ENCODE measurements around the gene SPEN.
"Not testable (repeated sequence)": the region's sequence is repeated elsewhere in the genome, so short reads cannot be mapped to it uniquely, and the experiment has no call there.

The SPEN gene

GRCh38 chr1:15975805-15976680, 128.5 kb downstream of the SPEN start, which contains the start of gene ZBTB17:
ZBTB17 (minus strand) TSS chr1:15976101; CDS start chr1:15948495, 27,606 bp downstream.
- peaks cover 13% of the 10 kb centered on the region for H3K36me3 ChIP-seq (ENCODE audit: insufficient read depth, low read depth, low read length)
- peaks cover 3% of the 10 kb centered on the region; the same call in 1 of the 2 replicates for H3K4me1 ChIP-seq (ENCODE audit: insufficient read depth, low read length)
- no peaks in the 10 kb centered on the region for H3K27me3 ChIP-seq (ENCODE audit: insufficient read depth, low read length)
- H3K4me3 ChIP-seq (ENCODE audit: low read length) = peak within 1 kb of the TSS; percentile 89
- H3K9ac ChIP-seq (ENCODE audit: low read depth, low read length) = peak within 1 kb of the TSS; percentile 73; the same call in 1 of the 2 replicates
- H3K9me3 ChIP-seq (ENCODE audit: insufficient read depth, low read depth, low read length) = no peaks in the 10 kb centered on the region
- no peak within 1 kb of the TSS for H3K27ac ChIP-seq (ENCODE audit: low read length)

GRCh38 chr1:15977947-15978346, 130.4 kb downstream of the SPEN start:
- not testable (repeated sequence) for H3K9ac ChIP-seq (ENCODE audit: low read depth, low read length); H3K4me1 ChIP-seq (ENCODE audit: insufficient read depth, low read length)

GRCh38 chr1:15981679-15982078, 134.2 kb downstream of the SPEN start:
- Histone ChIP-seq H3K27ac (ENCODE audit: low read length) (no peak overlapping the region), H3K9me3 (ENCODE audit: insufficient read depth, low read depth, low read length) (peaks cover 5% of the 10 kb centered on the region; the same call in 1 of the 2 replicates), H3K4me3 (ENCODE audit: low read length) (no peak overlapping the region), H3K27me3 (ENCODE audit: insufficient read depth, low read length) (no peaks in the 10 kb centered on the region), H3K4me1 (ENCODE audit: insufficient read depth, low read length) (no peaks in the 10 kb centered on the region), H3K9ac (ENCODE audit: low read depth, low read length) (no peak overlapping the region), H3K36me3 (ENCODE audit: insufficient read depth, low read depth, low read length) (no peaks in the 10 kb centered on the region)

More at GRCh38 chr1:15977947-15978346, 130.4 kb downstream of the SPEN start:
- H3K4me3 ChIP-seq (ENCODE audit: low read length); H3K36me3 ChIP-seq (ENCODE audit: insufficient read depth, low read depth, low read length); H3K27me3 ChIP-seq (ENCODE audit: insufficient read depth, low read length); H3K9me3 ChIP-seq (ENCODE audit: insufficient read depth, low read depth, low read length); H3K27ac ChIP-seq (ENCODE audit: low read length): not testable (repeated sequence)

GRCh38 chr1:15983275-15983674, 135.8 kb downstream of the SPEN start:
- Histone ChIP-seq H3K4me3 (ENCODE audit: low read length) (no peak overlapping the region), H3K27me3 (ENCODE audit: insufficient read depth, low read length) (no peaks in the 10 kb centered on the region), H3K9me3 (ENCODE audit: insufficient read depth, low read depth, low read length) (peaks cover 5% of the 10 kb centered on the region; the same call in 1 of the 2 replicates), H3K36me3 (ENCODE audit: insufficient read depth, low read depth, low read length) (no peaks in the 10 kb centered on the region), H3K27ac (ENCODE audit: low read length) (no peak overlapping the region), H3K4me1 (ENCODE audit: insufficient read depth, low read length) (no peaks in the 10 kb centered on the region), H3K9ac (ENCODE audit: low read depth, low read length) (no peak overlapping the region)

GRCh38 chr1:15985611-15986297, 138.2 kb downstream of the SPEN start:
- no peak overlapping the region for H3K27ac ChIP-seq (ENCODE audit: low read length)
- peaks cover 5% of the 10 kb centered on the region; the same call in 1 of the 2 replicates for H3K9me3 ChIP-seq (ENCODE audit: insufficient read depth, low read depth, low read length)
- H3K27me3 ChIP-seq (ENCODE audit: insufficient read depth, low read length) = no peaks in the 10 kb centered on the region
- H3K4me1 ChIP-seq (ENCODE audit: insufficient read depth, low read length) = no peaks in the 10 kb centered on the region
- no peak overlapping the region for H3K9ac ChIP-seq (ENCODE audit: low read depth, low read length)
- no peak overlapping the region for H3K4me3 ChIP-seq (ENCODE audit: low read length)
- H3K36me3 ChIP-seq (ENCODE audit: insufficient read depth, low read depth, low read length) = no peaks in the 10 kb centered on the region

GRCh38 chr1:15988856-15989736, 141.6 kb downstream of the SPEN start:
- Histone ChIP-seq H3K4me3 (ENCODE audit: low read length) (no peak overlapping the region), H3K36me3 (ENCODE audit: insufficient read depth, low read depth, low read length) (no peaks in the 10 kb centered on the region), H3K9ac (ENCODE audit: low read depth, low read length) (no peak overlapping the region), H3K9me3 (ENCODE audit: insufficient read depth, low read depth, low read length) (no peaks in the 10 kb centered on the region), H3K4me1 (ENCODE audit: insufficient read depth, low read length) (no peaks in the 10 kb centered on the region), H3K27me3 (ENCODE audit: insufficient read depth, low read length) (no peaks in the 10 kb centered on the region), H3K27ac (ENCODE audit: low read length) (no peak overlapping the region)

GRCh38 chr1:15989776-15990175, 142.3 kb downstream of the SPEN start:
- Histone ChIP-seq H3K27me3 (ENCODE audit: insufficient read depth, low read length) (no peaks in the 10 kb centered on the region), H3K9ac (ENCODE audit: low read depth, low read length) (no peak overlapping the region), H3K36me3 (ENCODE audit: insufficient read depth, low read depth, low read length) (no peaks in the 10 kb centered on the region), H3K4me1 (ENCODE audit: insufficient read depth, low read length) (no peaks in the 10 kb centered on the region), H3K4me3 (ENCODE audit: low read length) (no peak overlapping the region), H3K9me3 (ENCODE audit: insufficient read depth, low read depth, low read length) (no peaks in the 10 kb centered on the region), H3K27ac (ENCODE audit: low read length) (no peak overlapping the region)
